ENCODE measurements around the gene FAM168A. TPM values are rescaled to one million over a fixed set of nuclear protein-coding genes. Genes with fewer than 3 reads are reported as not detected.
"Not testable (repeated sequence)": the region's sequence is repeated elsewhere in the genome, so short reads cannot be mapped to it uniquely, and the experiment has no call there.

The FAM168A gene
- total RNA-seq, 1 donor from 2014 or later = 14.2 TPM

DNA sequence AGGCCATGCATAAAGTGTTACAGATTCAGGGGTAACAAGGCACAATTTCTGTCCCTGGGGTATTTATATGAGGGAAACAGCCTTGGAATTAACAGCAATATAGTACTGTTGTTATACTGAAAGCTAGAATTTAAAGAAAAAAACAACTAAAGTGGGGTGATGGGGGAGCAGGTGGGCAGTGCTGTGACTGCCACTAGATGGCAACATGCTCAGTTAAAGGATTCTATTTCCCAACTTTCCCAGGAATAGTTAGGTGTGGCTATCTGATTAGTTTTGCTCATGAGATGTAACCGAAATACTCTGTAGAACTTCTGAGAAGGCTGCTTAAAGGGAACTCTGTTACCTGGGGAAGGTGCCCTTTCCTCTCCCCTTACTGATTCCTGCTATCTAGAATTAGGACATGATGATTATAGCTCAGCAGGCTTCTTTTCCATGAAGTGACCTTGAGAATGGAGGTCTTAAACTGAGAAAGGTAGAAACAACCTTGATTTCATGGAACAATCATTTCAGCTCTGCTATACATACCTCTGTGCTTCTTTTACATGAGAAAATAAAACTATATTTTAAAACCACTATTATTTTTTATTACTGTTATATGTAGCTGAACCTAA lies 119.1 kb downstream of the FAM168A start:
- no peaks in the 10 kb centered on the region for H3K27me3 ChIP-seq (ENCODE audit: control insufficient read depth, insufficient read depth, low read length)
- TF ChIP-seq, protein P1, sequence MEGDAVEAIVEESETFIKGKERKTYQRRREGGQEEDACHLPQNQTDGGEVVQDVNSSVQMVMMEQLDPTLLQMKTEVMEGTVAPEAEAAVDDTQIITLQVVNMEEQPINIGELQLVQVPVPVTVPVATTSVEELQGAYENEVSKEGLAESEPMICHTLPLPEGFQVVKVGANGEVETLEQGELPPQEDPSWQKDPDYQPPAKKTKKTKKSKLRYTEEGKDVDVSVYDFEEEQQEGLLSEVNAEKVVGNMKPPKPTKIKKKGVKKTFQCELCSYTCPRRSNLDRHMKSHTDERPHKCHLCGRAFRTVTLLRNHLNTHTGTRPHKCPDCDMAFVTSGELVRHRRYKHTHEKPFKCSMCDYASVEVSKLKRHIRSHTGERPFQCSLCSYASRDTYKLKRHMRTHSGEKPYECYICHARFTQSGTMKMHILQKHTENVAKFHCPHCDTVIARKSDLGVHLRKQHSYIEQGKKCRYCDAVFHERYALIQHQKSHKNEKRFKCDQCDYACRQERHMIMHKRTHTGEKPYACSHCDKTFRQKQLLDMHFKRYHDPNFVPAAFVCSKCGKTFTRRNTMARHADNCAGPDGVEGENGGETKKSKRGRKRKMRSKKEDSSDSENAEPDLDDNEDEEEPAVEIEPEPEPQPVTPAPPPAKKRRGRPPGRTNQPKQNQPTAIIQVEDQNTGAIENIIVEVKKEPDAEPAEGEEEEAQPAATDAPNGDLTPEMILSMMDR (IDR thresholded peaks at IDR 0.05; ENCODE audit: insufficient read depth, low read length, poor library complexity, severe bottlenecking) = peak; percentile 89
- no peak overlapping the region for H3K4me3 ChIP-seq (ENCODE audit: low read depth, low read length)
- no peaks in the 10 kb centered on the region for H3K36me3 ChIP-seq (ENCODE audit: control insufficient read depth, insufficient read depth, low read length)
- DNase-seq (ENCODE audit: low read depth) = no peak

DNA sequence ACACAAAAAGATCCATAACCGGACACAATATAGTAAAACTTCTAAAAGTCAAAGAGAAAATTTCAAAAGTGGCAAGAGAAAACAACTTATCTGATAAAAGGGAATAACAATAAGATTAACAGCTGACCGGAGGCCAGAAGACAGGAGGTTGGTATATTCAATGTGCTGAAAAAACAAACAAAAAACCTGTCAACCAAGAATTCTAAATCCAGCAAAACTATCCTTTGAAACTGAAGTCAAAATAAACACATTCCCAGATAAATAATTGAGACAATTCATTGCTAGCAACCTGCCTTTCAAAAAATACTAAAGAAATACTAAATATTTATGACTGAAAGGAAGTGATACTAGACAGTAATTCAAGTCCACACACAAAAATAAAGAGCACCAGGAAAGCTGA lies 120.4 kb downstream of the FAM168A start:
- Histone ChIP-seq H3K4me3 (ENCODE audit: low read depth, low read length) (no peak overlapping the region), H3K36me3 (ENCODE audit: control insufficient read depth, insufficient read depth, low read length) (no peaks in the 10 kb centered on the region), H3K27me3 (ENCODE audit: control insufficient read depth, insufficient read depth, low read length) (no peaks in the 10 kb centered on the region)
- TF ChIP-seq, protein P1 (IDR thresholded peaks at IDR 0.05; ENCODE audit: insufficient read depth, low read length, poor library complexity, severe bottlenecking) = no peak
- DNase-seq (ENCODE audit: low read depth) = no peak

DNA sequence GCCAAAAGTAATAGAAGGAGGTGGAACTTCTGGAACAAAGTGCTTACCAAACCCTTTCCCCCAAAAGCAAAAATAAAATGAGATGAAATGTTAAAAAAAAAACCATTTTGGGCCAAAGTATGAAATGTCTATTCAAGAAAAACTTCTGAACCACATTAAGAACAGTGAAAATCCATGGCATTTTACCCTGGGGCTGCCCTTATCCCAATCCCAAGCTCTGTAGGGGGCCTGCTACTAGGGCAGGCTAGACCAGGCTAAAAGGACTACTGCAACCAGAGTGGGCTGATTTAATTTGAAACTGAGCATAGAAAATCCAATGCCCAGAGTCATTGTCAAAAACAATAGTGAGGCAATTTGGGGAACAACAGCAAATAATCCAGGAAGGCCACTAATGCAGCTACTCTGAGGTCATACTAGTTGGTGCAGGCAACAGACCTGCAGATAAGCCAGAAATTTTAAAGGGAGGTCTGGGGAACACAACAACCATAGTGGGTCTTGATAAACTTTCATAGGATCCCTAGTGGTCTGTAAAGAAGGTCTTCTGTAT lies 122.3 kb downstream of the FAM168A start:
- TF ChIP-seq, protein P1 (IDR thresholded peaks at IDR 0.05; ENCODE audit: insufficient read depth, low read length, poor library complexity, severe bottlenecking) = no peak
- Histone ChIP-seq H3K4me3 (ENCODE audit: low read depth, low read length) (no peak overlapping the region), H3K36me3 (ENCODE audit: control insufficient read depth, insufficient read depth, low read length) (no peaks in the 10 kb centered on the region), H3K27me3 (ENCODE audit: control insufficient read depth, insufficient read depth, low read length) (no peaks in the 10 kb centered on the region)
- DNase-seq (ENCODE audit: low read depth) = no peak

DNA sequence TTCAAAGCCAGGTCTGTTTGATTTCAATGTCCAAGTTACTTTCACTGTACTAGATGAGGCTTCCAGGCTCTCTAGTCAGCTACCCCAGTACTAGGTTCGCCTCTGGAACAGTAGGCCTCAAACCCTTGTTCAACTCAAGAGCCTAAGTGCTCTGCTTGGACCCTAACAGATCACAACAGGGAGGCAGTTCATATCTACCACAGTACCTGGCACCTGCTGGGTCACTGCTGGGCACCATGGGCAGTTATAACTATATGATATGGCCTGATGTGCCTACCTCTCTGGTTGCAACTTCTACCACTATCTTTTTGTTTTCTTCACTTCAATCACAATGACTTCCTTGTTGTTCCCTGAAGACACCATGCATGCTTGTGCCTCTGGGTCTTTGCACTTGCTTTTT lies 124.7 kb downstream of the FAM168A start:
- H3K36me3 ChIP-seq (ENCODE audit: control insufficient read depth, insufficient read depth, low read length) = no peaks in the 10 kb centered on the region
- TF ChIP-seq, protein P1 (IDR thresholded peaks at IDR 0.05; ENCODE audit: insufficient read depth, low read length, poor library complexity, severe bottlenecking) = no peak
- no peak overlapping the region for H3K4me3 ChIP-seq (ENCODE audit: low read depth, low read length)
- no peak for DNase-seq (ENCODE audit: low read depth)
- no peaks in the 10 kb centered on the region for H3K27me3 ChIP-seq (ENCODE audit: control insufficient read depth, insufficient read depth, low read length)

DNA sequence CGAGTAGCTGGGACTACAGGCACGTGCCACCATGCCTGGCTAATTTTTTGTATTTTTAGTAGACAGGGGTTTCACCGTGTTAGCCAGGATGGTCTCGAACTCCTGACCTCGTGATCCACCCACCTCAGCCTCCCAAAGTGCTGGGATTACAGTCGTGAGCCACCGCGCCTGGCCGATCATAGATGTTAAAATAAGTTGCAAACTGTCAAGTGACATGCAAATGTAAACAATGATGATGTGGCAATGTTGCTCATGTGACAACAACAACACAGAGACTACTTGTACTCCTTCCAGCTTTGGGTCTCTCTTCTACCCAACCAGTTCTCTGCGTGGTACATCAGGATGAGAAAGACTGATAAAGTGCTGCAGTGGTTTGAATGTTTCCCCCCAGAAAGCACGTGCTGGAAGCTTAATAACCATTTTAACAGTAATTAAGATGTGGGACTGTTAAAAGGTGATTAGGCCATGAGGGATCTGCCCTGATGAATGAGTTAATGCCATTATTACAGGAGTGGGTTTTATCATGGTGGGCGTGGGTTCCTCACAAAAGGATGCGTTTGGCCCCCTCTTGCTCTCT lies 127.8 kb downstream of the FAM168A start:
- H3K27me3 ChIP-seq (ENCODE audit: control insufficient read depth, insufficient read depth, low read length); H3K4me3 ChIP-seq (ENCODE audit: low read depth, low read length); DNase-seq (ENCODE audit: low read depth); H3K36me3 ChIP-seq (ENCODE audit: control insufficient read depth, insufficient read depth, low read length): not testable (repeated sequence)

DNA sequence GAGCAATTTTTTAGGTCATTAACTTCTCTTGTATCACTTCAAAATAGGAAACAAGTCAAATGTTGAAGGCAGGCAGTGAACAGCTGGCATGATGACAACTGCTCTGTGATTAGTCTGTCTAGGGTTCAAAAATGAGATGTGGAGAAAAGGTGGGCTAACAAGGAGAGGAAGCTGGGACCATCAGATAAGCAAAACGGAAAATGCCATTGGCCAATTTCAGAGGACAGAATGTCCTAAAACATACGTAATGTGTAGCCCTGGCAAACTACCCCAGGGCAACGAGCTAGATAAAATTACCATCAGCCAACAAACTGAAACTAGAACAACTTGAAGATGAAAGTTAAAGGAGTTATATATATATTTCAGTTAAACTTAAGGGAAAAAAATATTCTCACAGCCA lies 128.5 kb downstream of the FAM168A start:
- no peak for DNase-seq (ENCODE audit: low read depth)
- TF ChIP-seq, protein P1 (IDR thresholded peaks at IDR 0.05; ENCODE audit: insufficient read depth, low read length, poor library complexity, severe bottlenecking) = no peak
- no peak overlapping the region for H3K4me3 ChIP-seq (ENCODE audit: low read depth, low read length)
- H3K36me3 ChIP-seq (ENCODE audit: control insufficient read depth, insufficient read depth, low read length) = no peaks in the 10 kb centered on the region
- no peaks in the 10 kb centered on the region for H3K27me3 ChIP-seq (ENCODE audit: control insufficient read depth, insufficient read depth, low read length)
